Activated naive CD8-positive, alpha-beta T cell treated with anti-CD3 and anti-CD28 coated beads, Interleukin-2, amount 50 U/mL, for 16 hours (primary cell): ENCODE data around the gene CYTH4.

Experiments
- DNase-seq: peaks from one replicate; pipeline ENCODE4 v3.0.0-alpha.2; 2020; ENCODE audit warnings: low read depth, low spot score

CYTH4 gene

GRCh38 chr22:37309211-37310074, 27.1 kb downstream of the CYTH4 start:
- DNase-seq = no peak

- DNase-seq = no peak
Observed at GRCh38 chr22:37310075-37310606, 27.8 kb downstream of the CYTH4 start.

- no peak for DNase-seq
Observed at GRCh38 chr22:37310815-37311595, 28.7 kb downstream of the CYTH4 start.

GRCh38 chr22:37311761-37312312, 29.5 kb downstream of the CYTH4 start:
- DNase-seq = no peak

GRCh38 chr22:37312549-37313183, 30.4 kb downstream of the CYTH4 start:
- DNase-seq = no peak

- DNase-seq = no peak
Observed at GRCh38 chr22:37313376-37314314, 31.3 kb downstream of the CYTH4 start.

- no peak for DNase-seq
Observed at GRCh38 chr22:37314315-37315074, 32.2 kb downstream of the CYTH4 start.

- no peak for DNase-seq
Observed at GRCh38 chr22:37316405-37316804, 34.1 kb downstream of the CYTH4 start.

- DNase-seq = peak; percentile 51
Observed at GRCh38 chr22:37316875-37317371, 34.6 kb downstream of the CYTH4 start.

- no peak for DNase-seq
Observed at GRCh38 chr22:37317698-37318210, 35.4 kb downstream of the CYTH4 start.

GRCh38 chr22:37318364-37319109, 36.2 kb downstream of the CYTH4 start:
- no peak for DNase-seq

GRCh38 chr22:37319469-37319868, 37.2 kb downstream of the CYTH4 start:
- no peak for DNase-seq

GRCh38 chr22:37320726-37321677, 38.7 kb downstream of the CYTH4 start:
- DNase-seq = no peak

GRCh38 chr22:37324340-37325038, 42.2 kb downstream of the CYTH4 start:
- no peak for DNase-seq

- no peak for DNase-seq
Observed at GRCh38 chr22:37325039-37325395, 42.7 kb downstream of the CYTH4 start.

- no peak for DNase-seq
Observed at GRCh38 chr22:37326726-37327125, 44.4 kb downstream of the CYTH4 start.

- no peak for DNase-seq
Observed at GRCh38 chr22:37328017-37328416, 45.7 kb downstream of the CYTH4 start.
